Measurements from ENCODE around the gene CHRNG.

CHRNG gene

DNA sequence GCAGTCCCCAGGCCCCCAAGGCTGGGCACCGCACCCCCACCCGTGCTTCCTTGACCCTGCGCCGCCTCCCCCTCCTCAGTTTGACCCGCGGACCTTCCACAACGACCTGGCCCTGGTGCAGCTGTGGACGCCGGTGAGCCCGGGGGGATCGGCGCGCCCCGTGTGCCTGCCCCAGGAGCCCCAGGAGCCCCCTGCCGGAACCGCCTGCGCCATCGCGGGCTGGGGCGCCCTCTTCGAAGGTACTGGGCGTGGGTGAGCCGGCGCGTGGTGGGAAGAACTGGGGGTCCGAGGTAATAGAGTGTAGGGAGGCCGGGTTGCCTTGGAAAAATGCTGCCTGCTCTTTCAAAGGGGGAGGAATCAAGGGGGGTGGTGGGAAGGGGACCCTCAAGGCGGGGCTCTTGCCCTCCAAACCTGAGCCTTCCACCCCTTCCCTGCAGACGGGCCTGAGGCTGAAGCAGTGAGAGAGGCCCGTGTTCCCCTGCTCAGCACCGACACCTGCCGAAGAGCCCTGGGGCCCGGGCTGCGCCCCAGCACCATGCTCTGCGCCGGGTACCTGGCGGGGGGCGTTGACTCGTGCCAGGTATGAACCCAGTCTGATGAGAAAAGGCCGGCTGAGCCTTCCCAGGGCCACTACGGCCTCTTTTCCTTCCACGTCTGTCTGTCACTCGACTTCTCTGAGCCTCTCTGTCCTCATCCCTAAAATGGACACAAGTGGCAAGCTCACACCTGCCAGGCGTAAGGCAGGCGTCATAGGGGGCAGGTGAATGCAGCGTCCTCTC lies 16.7 kb upstream of the CHRNG start:
- TF ChIP-seq, protein P1, sequence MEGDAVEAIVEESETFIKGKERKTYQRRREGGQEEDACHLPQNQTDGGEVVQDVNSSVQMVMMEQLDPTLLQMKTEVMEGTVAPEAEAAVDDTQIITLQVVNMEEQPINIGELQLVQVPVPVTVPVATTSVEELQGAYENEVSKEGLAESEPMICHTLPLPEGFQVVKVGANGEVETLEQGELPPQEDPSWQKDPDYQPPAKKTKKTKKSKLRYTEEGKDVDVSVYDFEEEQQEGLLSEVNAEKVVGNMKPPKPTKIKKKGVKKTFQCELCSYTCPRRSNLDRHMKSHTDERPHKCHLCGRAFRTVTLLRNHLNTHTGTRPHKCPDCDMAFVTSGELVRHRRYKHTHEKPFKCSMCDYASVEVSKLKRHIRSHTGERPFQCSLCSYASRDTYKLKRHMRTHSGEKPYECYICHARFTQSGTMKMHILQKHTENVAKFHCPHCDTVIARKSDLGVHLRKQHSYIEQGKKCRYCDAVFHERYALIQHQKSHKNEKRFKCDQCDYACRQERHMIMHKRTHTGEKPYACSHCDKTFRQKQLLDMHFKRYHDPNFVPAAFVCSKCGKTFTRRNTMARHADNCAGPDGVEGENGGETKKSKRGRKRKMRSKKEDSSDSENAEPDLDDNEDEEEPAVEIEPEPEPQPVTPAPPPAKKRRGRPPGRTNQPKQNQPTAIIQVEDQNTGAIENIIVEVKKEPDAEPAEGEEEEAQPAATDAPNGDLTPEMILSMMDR (IDR thresholded peaks at IDR 0.05; ENCODE audit: insufficient read depth, low read length, poor library complexity, severe bottlenecking), result no peak
- TF ChIP-seq EZH2phosphoT487 (conservative IDR thresholded peaks at IDR 0.05; ENCODE audit: low read length), result no peak
- Histone ChIP-seq H3K79me2 (ENCODE audit: insufficient read depth, low read length) (no peaks in the 10 kb centered on the region), H2AFZ (ENCODE audit: low read depth, low read length, severe bottlenecking) (no peak overlapping the region), H3K9me3 (ENCODE audit: insufficient read depth, low read length) (no peaks in the 10 kb centered on the region), H3K9ac (ENCODE audit: low read length) (no peak overlapping the region), H4K20me1 (ENCODE audit: low read depth, low read length) (no peaks in the 10 kb centered on the region), H3K4me2 (ENCODE audit: low read depth, low read length, poor library complexity, severe bottlenecking) (no peak overlapping the region), H3F3A (ENCODE audit: insufficient read depth) (no peaks in the 10 kb centered on the region), H3K9me2 (replicated peaks; ENCODE audit: insufficient read depth, low read length) (no peaks in the 10 kb centered on the region), H3K4me3 (ENCODE audit: insufficient read depth, low read length, poor library complexity, severe bottlenecking) (no peak overlapping the region), H3K36me3 (ENCODE audit: low read length) (no peaks in the 10 kb centered on the region), H3K27me3 (ENCODE audit: low read length) (no peaks in the 10 kb centered on the region), H3K27ac (ENCODE audit: low read depth, low read length) (no peak overlapping the region)

DNA sequence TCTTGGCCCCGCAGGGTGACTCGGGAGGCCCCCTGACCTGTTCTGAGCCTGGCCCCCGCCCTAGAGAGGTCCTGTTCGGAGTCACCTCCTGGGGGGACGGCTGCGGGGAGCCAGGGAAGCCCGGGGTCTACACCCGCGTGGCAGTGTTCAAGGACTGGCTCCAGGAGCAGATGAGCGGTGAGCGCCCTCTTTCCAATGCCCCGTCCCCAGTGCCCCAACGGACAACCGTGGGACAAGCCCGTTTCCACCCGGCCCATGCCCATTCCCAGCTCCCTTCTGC lies 16.1 kb upstream of the CHRNG start:
- Histone ChIP-seq H3K9me3 (ENCODE audit: insufficient read depth, low read length) (no peaks in the 10 kb centered on the region), H3K27ac (ENCODE audit: low read depth, low read length) (no peak overlapping the region), H4K20me1 (ENCODE audit: low read depth, low read length) (no peaks in the 10 kb centered on the region), H3K4me2 (ENCODE audit: low read depth, low read length, poor library complexity, severe bottlenecking) (no peak overlapping the region), H3K27me3 (ENCODE audit: low read length) (no peaks in the 10 kb centered on the region), H3K36me3 (ENCODE audit: low read length) (no peaks in the 10 kb centered on the region), H2AFZ (ENCODE audit: low read depth, low read length, severe bottlenecking) (no peak overlapping the region), H3K9ac (ENCODE audit: low read length) (no peak overlapping the region), H3K4me3 (ENCODE audit: insufficient read depth, low read length, poor library complexity, severe bottlenecking) (no peak overlapping the region), H3K79me2 (ENCODE audit: insufficient read depth, low read length) (no peaks in the 10 kb centered on the region), H3F3A (ENCODE audit: insufficient read depth) (no peaks in the 10 kb centered on the region), H3K9me2 (replicated peaks; ENCODE audit: insufficient read depth, low read length) (no peaks in the 10 kb centered on the region)
- TF ChIP-seq EZH2phosphoT487 (conservative IDR thresholded peaks at IDR 0.05; ENCODE audit: low read length), result no peak
- TF ChIP-seq, protein P1 (IDR thresholded peaks at IDR 0.05; ENCODE audit: insufficient read depth, low read length, poor library complexity, severe bottlenecking), result no peak

DNA sequence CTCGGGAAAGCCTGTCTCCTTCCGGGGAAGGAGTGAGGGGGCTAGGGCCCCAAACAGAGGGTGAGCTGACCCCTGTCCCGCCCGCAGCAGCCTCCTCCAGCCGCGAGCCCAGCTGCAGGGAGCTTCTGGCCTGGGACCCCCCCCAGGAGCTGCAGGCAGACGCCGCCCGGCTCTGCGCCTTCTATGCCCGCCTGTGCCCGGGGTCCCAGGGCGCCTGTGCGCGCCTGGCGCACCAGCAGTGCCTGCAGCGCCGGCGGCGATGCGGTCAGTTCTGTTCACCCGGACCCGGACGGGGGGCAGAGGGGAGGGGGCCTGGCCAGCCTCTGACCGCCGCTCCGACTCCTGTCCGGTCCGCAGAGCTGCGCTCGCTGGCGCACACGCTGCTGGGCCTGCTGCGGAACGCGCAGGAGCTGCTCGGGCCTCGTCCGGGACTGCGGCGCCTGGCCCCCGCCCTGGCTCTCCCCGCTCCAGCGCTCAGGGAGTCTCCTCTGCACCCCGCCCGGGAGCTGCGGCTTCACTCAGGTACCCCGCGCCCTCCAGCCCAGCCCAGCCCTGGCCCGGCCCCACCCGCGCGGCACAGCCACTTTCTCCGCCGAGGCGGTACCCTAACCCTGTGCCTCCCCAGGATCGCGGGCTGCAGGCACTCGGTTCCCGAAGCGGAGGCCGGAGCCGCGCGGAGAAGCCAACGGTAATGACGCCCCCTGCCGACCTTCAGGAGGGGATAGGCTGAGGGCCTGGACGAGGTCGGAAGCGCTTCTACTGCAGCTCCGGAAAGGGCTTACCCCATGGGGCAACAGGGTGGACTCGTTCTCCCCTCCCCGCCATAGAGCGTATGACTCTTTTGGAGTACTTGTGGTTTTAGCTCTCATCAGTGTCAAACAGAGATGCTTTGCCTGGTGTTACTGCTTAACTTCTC lies 15.6 kb upstream of the CHRNG start:
- H3K4me2 ChIP-seq (ENCODE audit: low read depth, low read length, poor library complexity, severe bottlenecking), result peak overlapping the region; percentile 20
- H3K9me3 ChIP-seq (ENCODE audit: insufficient read depth, low read length), result no peaks in the 10 kb centered on the region
- no peaks in the 10 kb centered on the region for H3K79me2 ChIP-seq (ENCODE audit: insufficient read depth, low read length)
- H3K4me3 ChIP-seq (ENCODE audit: insufficient read depth, low read length, poor library complexity, severe bottlenecking), result no peak overlapping the region
- no peak overlapping the region for H2AFZ ChIP-seq (ENCODE audit: low read depth, low read length, severe bottlenecking)
- no peak overlapping the region for H3K27ac ChIP-seq (ENCODE audit: low read depth, low read length)
- H3K27me3 ChIP-seq (ENCODE audit: low read length), result no peaks in the 10 kb centered on the region
- H3K9ac ChIP-seq (ENCODE audit: low read length), result no peak overlapping the region
- TF ChIP-seq EZH2phosphoT487 (conservative IDR thresholded peaks at IDR 0.05; ENCODE audit: low read length), result no peak
- TF ChIP-seq, protein P1 (IDR thresholded peaks at IDR 0.05; ENCODE audit: insufficient read depth, low read length, poor library complexity, severe bottlenecking), result no peak
- H3K9me2 ChIP-seq (replicated peaks; ENCODE audit: insufficient read depth, low read length), result no peaks in the 10 kb centered on the region
- no peaks in the 10 kb centered on the region for H3F3A ChIP-seq (ENCODE audit: insufficient read depth)
- no peaks in the 10 kb centered on the region for H3K36me3 ChIP-seq (ENCODE audit: low read length)
- no peaks in the 10 kb centered on the region for H4K20me1 ChIP-seq (ENCODE audit: low read depth, low read length)

Measured in SU-DHL-6 (cell line).